NCI-H2196 treated with DMSO at 0.1 percent for 48 hours (cell line): ENCODE measurements around the gene THSD4.
"Not testable (repeated sequence)": the region's sequence is repeated elsewhere in the genome, so short reads cannot be mapped to it uniquely, and the experiment has no call there.

ENCODE experiments used
- DNase-seq: peaks from one replicate; lab custom pipeline; 2025; ENCODE audit not compliant: unreplicated experiment; lab: John Stamatoyannopoulos, UW

THSD4 gene

DNA sequence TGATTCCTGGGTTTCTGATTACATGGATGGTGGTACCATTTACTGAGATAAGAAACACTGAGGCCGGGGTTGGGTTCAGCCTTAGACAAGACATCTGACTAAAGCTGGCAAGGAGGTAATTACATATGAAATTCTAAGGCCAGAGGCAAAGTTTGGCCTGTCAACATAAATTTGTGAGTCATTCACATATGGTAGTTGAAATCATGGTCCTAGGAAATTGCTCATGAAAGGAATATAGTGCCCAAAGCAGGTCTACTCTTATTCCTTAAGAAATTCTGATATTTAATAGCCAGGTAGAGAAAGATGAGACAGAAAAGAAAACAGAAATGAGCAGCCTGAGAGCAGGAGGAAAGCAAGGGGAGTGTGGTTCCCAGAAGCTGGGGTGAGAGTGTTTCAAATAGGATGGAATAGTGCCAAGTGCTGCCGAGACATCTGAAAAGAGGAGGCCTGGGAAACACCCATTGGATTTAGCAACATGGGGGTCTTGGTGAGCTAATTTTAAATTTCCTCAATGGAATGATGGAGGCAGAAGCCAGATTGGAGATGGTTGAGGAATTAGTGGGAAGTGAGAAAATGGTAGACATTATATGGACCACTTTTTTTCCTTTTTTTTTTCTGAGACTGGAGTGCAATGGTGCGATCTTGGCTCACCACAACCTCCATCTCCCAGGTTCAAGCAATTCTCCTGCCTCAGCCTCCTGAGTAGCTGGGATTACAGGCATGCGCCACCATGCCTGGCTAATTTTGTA is 610.1 kb downstream of the THSD4 start:
- not testable (repeated sequence) for DNase-seq

DNA sequence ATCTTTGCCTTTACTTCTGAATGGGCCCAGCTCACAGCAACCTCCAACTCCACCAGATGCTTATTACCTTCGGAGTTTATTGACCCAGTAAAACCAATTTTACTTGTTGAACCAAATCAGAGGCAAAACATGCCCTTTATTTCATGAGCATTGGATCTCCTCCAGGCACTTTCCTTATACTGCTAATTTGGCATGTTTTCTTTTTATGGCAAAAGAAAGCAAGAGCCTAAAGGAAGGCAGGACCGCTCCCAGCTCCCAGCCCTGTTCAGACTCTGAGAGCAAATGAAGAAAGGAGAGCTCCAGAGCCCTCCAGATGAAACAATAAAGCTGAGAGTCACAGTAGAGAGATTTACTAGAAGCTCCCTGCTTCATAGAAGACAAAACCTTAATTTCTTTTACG is 613.6 kb downstream of the THSD4 start:
- no peak for DNase-seq

DNA sequence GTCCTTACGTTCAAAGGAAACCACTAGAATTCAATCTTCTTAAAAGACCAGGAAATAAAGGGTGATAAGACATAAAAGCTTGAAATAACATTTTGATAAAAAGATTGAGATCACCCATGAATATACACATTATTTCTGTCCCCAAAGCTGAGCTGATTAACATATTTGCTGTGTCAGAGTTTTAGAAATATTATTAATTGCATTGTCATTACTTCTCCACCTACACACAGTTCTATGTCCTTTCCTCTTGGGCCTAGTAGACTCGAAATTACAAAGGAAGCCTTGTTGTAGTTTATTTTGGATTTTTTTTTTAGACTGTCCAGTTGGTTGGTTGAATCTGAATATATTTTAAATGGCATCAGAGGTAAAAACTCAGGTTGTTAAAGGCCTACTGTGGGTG is 614.0 kb downstream of the THSD4 start:
- DNase-seq = no peak

DNA sequence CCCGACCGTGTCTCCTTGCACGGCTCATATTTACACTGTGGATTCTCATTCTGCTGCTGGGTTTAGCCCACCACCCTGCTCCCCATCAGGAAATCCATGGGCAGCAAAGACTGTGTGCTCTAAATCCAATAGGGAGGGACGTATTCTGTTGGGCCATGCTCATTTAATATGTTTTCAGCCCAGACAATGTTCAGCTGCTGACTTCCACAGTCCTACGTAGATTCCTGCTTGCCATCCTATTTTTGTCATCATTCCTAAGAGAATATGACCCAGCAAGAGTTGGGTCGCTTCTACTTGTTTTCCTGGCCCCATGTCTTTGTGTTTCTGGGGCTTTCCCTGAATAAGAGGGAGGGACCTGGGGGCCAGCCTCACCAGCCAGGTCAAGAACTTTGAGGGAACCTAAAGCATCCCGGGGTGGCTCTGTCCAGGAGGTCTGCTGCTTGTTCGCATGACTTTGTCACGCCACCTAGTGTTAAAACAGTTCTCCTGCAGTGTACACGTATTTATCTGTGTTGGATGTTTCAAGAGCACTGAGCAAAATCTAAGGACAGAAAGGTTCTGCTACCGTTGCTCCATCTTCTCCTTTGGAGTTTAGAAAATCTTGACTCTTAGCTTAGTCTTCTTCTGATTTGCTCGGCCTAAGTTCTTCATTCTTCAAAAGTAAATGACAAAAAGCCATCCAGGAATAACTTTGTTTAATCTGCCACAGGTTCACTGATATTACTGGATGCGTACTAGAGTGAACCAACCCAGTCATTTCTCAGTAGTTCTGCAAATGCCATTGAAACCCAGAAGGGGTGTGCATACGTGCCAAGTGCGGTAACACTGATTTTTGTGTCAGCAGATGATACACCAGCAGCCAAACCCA is 615.2 kb downstream of the THSD4 start:
- no peak for DNase-seq

DNA sequence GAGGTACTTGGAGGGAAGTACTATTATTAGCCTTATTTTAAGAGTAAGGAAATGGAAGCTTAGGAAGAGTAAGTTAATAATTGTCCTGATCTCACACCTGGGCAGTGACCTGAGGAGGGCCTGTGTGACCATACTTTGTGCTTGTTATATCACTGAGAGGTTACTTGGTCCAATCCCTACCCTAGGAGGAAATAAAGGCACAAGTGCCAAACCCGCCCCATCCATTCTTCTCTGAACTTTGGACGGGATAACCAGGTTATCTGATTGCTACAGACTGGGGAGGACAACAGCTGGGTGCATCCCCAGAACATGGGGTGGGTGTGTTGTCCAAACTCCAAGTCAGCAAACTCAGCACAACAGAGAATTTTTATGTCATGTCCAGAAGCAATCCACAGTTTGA is 617.4 kb downstream of the THSD4 start:
- DNase-seq = no peak

DNA sequence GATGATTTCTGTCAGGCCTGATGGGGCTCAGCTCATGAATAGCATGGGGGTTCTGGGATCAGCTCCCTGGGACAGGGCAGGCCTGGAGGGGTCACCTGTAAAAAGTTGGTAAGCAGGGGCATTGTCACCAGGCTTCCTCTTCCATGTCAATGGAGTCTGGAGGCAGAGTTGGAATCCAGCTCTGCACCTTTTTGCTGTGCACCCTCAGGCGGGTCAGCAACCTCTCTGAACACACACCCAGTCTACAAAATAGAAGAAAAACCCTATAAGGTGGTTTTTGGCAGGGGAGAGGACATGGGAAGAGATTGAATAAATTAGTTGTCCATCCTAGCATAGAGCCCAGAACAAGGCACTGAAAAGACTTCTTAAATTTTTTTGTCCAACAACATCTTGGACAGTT is 617.9 kb downstream of the THSD4 start:
- DNase-seq = no peak

DNA sequence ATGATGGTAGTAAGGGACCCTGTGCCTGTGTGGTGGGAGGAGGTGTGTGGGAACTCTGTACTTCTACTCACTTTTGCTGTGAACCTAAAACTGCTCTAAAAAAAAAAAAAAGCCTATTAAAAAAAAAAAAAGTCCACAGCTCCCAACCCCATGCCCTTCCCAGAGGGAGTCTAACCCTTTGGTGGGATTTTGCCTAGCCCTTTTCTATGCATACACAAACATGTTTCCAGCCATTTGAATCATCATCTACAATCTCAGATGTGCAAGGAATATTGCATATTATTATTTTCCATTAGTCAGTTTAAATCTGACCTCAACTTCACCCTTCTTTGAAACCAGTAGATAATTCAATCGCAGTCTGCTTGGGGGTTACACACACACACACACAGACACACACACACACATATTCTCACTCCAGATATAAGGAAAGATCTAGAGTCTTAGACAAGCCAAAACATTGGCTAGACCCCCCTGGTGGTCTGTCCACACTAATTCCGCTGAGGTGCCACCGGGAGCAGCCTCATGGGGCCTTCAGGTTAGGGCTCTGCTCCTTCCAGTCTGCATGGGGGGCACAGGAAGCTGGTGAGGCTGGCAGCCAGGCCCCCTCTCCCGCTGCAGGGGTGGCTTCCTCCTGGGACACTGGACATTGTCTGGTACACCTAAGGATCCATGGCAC is 619.6 kb downstream of the THSD4 start:
- DNase-seq = no peak

DNA sequence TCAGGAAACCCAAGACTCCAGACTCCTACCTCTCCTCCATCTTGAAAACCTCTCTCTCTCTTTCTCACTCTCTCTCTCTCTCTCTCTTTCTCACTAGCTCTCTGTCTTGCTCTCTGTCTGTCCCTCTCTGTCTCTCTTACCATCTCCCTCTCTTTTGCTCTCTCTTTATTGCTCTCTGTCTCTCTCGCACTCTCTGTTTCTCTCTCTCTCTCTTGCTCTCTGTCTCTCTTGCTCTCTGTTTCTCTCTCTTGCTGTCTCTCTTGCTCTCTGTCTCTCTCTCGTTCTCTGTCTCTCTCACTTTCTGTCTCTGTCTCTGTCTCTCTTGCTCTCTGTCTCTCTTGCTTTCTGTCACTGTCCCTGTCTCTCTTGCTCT is 620.1 kb downstream of the THSD4 start:
- DNase-seq = no peak

DNA sequence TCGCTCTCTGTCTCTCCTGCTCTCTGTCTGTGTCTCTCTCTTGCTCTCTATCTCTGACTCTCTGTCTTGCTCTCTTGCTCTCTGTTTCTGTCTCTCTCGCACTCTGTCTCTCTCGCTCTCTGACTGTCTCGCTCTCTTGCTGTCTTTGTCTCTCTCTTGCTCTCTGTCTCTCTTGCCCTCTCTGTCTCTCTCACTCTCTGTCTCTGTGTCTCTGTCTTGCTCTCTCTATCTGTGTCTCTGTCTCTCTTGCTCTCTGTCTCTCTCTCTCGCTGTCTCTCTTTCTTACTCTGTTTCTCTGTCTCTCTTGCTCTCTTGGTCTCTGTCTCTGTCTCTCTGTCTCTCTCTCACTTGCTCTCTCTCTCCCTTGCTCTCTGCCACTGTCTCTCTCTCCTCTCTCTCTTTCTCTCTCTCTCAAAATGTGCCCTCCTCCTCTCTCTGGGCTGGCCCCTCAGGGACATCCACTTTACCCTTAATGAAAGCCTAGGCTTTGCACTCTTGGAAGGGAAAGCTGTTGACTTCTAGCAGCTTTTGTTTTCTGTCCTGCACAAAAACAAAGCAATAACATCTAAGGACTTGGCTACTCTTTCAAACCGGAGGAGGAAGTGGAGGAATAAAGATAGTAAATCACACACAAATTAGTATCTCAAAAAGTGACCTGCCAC is 621.1 kb downstream of the THSD4 start:
- DNase-seq = no peak

DNA sequence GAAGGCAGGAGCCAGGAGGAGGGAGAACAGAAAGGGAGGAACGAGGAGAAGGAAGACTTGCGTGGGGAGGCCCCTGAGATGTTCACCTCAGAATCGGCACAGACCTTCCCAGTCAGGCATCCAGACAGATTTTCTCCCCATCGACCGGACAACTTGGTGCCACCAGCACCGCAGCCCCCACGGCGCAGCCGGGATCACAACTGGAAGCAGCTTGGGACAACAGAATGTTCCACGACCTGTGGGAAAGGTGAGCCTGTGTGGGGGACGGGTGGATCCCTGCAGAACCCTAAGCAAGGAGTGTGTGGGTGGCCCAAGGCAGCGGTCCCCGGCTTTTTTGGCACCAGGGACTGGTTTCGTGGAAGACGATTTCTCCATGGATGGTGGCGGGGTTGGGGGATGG is 622.5 kb downstream of the THSD4 start:
- no peak for DNase-seq

DNA sequence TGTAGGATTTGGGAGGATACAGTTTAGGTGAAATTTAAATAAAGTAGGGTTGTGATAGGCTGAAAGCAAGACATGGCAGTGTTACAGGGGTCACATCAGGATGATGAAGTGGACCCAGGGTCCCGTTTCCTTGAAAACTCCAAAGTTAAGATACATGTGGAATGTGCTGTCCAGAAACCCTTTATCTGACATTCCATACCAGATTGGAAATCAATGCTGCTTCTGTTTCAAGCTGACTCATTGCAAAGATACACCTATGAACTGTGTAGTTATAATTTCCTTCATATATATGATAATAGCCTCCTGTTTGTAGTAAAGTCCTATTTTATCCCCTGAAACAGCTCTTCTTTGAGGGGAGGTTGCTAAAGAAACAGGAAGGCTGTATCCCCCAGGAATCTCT is 624.1 kb downstream of the THSD4 start:
- DNase-seq = no peak

DNA sequence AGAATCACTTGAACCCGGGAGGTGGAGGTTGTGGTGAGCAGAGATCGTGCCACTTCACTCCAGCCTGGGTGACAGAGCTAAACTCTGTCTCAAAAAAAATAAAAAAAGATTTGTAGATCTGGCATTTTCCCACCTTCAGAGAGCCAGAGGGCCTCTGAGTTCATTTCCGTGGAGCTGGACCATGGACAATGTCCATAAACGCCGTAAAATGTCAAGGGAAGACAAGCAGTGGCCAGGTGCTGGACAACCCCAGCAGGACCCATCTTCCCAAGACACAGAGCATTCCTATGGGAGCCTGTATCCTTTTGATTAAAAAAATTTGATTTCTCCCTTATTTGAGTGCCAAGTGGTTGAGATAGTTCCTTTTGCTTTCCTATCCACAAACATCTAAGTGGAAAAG is 627.7 kb downstream of the THSD4 start:
- DNase-seq = no peak

DNA sequence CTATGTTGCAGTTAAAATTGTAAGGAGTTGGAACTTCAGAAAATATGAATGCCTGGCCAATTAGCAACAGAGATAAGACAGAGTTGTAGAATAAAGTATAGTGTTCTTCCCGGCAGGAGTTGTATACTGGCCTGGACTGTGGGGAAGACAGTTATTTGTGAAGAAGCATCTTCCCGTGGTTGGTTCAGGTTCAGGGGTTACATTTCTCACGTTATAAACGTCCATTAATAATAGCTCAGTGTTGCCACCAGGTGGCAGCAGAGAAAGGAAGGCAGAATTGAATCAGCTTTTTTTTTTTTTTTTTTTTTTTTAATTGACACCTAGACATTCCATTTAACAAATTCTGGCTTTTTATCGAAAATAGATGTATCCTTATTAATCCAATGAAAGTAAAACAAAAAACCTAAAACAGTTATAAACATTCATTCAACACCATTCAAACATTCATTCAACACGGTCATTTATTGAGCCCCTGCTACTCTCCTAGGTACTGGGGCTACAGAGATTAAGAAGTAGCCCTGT is 628.7 kb downstream of the THSD4 start:
- DNase-seq = no peak

DNA sequence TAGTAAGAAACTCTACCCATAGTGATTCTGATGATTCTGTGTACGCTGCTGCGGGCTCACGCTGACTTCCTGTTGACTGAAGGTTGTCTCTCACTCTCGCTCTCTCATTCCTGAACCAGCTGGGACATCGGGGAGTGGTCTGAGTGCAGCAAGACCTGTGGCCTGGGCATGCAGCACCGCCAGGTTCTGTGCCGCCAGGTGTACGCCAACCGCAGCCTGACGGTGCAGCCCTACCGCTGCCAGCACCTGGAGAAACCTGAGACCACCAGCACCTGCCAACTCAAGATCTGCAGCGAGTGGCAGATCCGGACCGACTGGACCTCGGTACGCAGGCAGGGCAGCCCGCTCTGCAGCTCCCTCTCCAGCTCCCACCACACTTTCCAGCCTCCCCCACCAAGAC is 631.4 kb downstream of the THSD4 start:
- peak; percentile 43 for DNase-seq

DNA sequence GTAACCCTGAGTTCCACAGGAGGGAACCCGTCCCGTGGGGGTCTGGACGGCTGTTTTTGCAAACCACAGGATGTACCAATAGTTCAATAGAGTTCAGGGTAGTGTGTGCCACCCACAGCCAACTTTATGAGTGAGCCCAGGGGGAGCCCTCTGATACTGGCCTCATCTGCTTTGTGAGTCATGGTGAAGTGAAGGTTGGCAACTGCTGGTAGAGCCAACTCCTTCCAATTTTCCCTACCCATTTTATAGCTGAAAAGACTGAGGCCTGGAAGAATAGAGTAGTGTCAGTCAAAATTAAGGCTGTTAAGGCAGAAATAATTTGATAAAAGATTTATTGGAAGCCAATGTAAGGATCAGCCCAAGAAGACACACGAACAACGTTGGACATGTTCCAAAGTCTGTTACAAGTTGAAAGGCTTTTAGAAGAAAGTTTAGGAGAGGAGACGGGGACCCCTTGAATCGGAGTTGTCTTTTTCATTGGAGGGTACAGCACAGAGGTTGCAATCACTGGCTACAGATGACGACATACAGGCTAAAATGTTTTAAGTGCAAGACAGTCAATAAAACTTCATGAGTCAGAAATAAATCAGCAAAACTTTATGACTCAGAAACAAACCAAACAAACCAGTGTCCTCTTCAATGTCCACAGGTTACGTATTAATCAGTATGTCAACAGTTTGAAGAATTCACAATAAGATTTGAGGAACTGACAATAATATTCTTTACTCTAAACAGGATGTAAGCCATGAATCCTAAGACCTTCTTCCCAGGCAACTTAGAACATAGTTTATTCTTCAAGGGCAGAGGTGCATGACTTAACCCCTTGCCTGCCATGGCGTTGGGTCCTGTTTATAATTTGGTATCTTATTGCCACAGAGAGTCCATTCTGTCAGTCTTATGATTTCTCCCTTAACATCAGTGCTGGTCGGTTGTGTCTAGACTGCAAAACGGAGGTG is 632.1 kb downstream of the THSD4 start:
- no peak for DNase-seq

DNA sequence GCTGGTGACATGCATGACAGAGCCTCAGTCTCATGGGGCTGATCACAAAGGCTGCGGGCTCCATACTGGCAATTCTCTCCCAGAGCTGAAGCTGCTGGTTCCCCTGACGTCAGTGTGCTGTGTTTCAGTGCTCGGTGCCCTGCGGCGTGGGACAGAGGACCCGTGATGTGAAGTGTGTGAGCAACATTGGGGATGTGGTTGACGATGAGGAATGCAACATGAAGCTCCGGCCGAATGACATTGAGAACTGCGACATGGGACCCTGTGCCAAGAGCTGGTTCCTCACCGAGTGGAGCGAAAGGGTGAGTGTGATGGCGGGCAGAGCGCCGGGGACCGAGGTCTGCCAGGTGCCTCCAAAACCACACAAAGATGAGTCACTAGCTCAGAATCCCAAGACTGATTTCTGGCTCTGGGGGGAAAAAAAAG is 633.0 kb downstream of the THSD4 start:
- no peak for DNase-seq

DNA sequence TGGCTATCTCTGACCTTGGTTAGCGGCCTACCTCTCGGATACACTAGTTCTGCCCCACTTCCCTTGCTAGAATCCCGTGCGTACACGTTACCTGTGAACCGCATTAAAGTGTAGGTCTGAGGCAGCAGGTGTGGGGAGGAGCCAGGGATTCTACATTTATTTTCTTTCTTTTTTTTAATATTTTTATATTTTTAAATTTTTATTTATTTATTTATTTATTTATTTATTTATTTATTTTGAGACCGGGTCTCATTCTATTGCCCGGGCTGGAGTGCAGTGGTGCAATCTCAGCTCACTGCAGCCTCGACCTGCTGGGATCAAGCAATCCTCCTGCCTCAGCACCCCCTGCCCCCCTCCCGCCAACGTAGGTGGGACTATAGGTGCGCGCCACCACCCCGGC is 634.2 kb downstream of the THSD4 start:
- no peak for DNase-seq

DNA sequence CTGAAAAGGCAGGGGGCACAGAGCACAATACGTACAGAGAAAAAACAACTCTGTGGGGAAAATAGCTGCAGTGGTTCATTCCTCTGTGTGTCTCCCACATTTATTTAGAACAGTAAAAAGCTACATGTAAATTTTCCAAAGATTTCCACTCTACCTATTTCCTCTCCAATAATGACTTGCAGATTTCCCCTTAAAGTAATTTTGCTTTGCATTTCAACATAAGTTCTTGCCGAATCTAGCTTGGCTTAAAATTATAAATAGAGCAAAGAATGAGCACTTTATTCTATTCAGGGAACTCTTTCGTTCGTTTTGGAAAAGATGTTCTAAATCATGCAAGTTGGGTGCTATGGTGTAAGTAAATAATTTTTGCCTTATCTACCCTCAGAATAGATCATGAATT is 636.9 kb downstream of the THSD4 start:
- no peak for DNase-seq

DNA sequence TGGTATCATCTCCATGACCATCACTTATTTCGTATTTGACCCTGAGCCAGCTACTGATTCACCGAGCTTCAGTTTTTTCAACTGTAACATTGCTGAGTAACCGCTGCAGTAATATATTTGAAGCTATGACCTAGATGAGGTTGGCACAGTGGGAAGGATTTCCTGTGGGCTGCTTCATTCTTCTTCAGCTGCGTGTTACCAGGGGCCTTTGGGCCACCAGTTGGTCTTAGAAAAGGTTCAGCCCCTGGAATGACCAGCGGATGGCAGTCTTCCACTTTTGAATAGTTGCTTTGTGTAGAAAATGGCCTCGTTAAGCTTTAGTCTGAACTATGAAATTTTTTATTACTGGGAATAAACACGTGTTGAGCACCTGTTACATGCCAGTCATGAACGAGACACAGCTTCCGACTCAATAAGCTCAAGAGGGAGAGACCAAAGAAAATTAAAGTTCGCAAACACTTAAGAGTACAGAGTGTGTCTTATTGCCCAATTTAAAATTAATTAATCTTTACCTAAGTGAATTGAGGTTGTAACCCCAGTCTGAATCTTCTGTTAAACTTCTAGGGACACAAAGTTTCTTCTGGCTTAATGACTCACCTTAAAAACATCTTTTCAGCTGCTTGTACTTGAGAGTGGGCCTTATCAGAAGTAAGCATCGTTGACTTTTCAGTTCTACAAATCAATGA is 637.5 kb downstream of the THSD4 start:
- DNase-seq = no peak
